RWPE1 (cell line): ENCODE data around the gene PTPN1.
A peak's percentile ranks its signal among the peaks of the same experiment; 100 is the strongest.
"Not testable (repeated sequence)": the region's sequence is repeated elsewhere in the genome, so short reads cannot be mapped to it uniquely, and the experiment has no call there.

Source experiments
- CTCF ChIA-PET: fragments of 350-600 bp; sonication (Branson Sonifier 250); formaldehyde crosslinking; extraction: SDS; loops from one replicate; lab custom pipeline; 2021; lab: Yijun Ruan, JAX
- POLR2A ChIA-PET: fragments of 400-600 bp; formaldehyde crosslinking; extraction: SDS; loops from one replicate; lab custom pipeline; 2020; ENCODE audit warnings: antibody characterized with exemption; ENCODE audit not compliant: low non-redundant PET; lab: Yijun Ruan, JAX
- DNase-seq: peaks from one replicate; pipeline ENCODE4 v3.0.0; 2012; ENCODE audit warnings: low spot score
- H3K27ac ChIP-seq: fragments of 450-650 bp; 2 replicates; pipeline ENCODE4 v1.5.1; 2017
- CTCF ChIP-seq: fragments of 450-650 bp; conservative IDR thresholded peaks from 2 replicates; pipeline ENCODE4 v1.5.1; 2017; ENCODE audit warnings: low read depth, mild to moderate bottlenecking

Gene PTPN1

DNA sequence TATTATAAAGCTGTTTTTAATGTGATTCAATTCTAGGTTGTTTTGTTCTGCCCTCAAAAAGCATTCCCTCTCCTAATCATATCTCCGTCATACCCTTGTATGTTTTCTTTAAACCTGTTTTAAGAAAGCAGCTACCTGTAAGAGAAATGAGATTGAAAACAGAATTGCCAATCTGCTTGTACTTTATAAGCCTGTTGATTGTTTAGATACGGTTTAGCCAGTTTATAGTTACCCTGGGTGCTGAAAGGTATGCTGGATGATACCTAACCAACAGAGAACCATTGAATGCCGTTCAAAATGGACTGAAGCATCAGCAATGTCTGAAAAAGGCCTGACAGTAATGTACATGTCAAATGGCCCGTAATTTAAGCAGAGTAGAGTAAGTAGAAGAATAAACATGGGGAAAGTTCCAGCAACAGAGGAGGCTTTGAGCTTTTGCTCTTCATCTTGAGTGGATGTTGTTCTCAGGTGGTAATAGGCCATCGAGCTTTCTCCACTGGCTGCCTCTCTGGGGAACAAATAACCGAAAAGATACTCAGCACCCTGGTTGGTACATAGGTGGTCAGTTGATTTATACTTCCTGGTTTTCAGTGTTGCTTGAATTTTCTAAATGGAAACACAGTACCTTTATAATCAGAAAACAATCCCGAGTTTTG is 27.5 kb downstream of the PTPN1 start:
- TF ChIP-seq CTCF, result no peak
- POLR2A ChIA-PET, result no interaction called here
- no peak overlapping the region for H3K27ac ChIP-seq
- no peak for DNase-seq
- CTCF ChIA-PET, result interaction anchor here (0.6 to 1.0 kb wide), 5 partner anchors 16 to 186 kb away, joined by 3 read pairs; no protein-coding TSS in a partner anchor

DNA sequence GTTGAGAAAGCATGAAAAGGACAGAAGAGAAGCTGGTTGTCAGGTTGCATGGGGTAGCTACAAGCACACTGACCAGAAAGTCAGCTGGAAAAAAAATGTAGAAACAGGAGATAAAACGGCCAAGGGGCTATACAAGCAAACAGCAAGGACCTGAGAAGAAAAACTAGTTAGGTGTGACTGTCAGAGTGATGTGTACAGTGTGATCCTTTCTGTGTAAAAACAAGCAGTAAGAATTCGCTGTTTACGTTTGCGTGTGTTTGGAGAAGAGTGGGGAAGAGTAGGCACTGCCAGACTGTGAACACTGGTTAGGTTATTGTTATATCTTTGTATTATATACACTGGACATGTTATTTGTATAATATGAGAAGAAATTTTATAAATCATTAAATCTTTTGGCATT is 28.1 kb downstream of the PTPN1 start:
- no peak for DNase-seq
- CTCF ChIA-PET, result interaction anchor here (0.5 to 1.0 kb wide), 6 partner anchors 18 to 1874 kb away, joined by 3 to 5 read pairs (median 3); no protein-coding TSS in a partner anchor
- no peak for TF ChIP-seq CTCF

DNA sequence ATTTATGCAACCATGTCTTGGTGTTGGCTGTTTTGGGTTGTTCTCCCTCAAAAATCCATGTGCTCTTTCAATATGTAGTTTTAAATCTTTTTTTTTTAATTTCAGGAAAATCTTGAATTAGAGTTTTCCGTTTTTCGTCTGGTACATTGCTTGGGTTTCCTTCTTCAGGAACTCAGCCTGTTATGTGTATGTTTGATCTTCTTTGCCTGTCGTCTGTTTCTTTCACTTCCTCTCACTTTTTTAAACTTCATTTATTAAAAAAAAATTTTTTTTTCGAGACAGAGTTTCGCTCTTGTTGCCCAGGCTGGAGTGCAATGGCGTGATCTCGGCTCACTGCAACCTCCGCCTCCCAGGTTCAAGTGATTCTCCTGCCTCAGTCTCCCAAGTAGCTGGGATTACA is 29.6 kb downstream of the PTPN1 start:
- DNase-seq, POLR2A ChIA-PET: not testable (repeated sequence)
- peak overlapping the region; percentile 69 for H3K27ac ChIP-seq
- CTCF ChIA-PET, result interaction anchor here (0.6 to 0.7 kb wide), 4 partner anchors 11 to 428 kb away, joined by 3 to 5 read pairs (median 4); no protein-coding TSS in a partner anchor

More for the DNA sequence above, 28.1 kb downstream of the PTPN1 start:
- no peak overlapping the region for H3K27ac ChIP-seq
- POLR2A ChIA-PET, result no interaction called here

DNA sequence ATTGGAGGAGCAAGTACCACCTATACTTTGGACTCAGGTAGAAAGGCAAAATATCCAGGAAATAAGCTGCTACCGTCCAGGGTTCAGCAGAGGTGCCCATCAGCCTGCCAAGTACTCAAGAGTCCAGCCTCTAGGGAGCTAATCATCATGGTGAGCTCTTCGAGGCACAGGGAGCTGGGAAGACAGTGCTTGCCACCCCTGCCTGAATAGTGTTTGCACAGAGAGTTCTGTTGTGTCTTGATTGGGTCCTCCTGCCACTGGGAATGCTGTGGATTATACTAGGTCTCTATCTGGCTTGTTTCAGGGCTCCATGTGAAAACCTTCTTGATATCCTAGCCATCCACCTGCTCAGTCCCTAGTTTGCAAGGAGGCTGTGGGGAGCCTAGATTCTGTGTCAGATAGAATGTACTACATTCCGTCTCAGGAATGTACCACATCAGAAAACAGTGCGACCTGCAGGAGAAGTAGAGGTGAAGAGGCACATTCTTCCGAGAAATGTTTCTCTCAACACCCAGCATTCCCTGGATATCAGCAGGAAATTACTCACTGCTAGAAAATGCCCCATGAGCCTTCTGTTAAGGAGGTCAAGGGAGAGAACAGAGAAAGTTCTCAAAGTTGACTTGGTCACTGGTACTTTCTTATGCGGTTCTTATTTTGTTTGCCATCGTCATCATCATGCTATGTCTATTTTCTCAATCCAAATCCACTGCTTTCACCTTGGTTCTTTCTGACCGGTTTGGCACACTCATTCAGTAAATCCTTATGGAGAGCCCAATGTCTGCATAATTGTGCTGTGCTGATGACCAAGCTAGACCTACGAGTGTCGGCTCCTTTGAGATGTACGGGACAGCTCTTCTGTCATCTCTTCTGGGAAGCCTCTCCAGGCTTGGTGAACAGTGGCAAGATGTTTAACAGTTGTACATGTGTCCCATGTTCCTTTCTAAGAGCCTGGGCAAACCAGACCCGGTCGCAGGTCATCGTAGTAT is 30.7 kb downstream of the PTPN1 start:
- TF ChIP-seq CTCF, result no peak
- POLR2A ChIA-PET, result no interaction called here
- CTCF ChIA-PET, result interaction anchor here (0.7 to 1.6 kb wide), 3 partner anchors 10 to 35 kb away, joined by 3 to 7 read pairs (median 4); no protein-coding TSS in a partner anchor
- peak; percentile 75 for DNase-seq
- H3K27ac ChIP-seq, result peak overlapping the region; percentile 69

GRCh38 chr20:50541606-50542041 is 31.4 kb downstream of the PTPN1 start:
- H3K27ac ChIP-seq, result peak overlapping the region; percentile 48
- CTCF ChIA-PET, result interaction anchor here (0.8 to 1.6 kb wide), 3 partner anchors 9 to 47 kb away, joined by 3 to 7 read pairs (median 4); no protein-coding TSS in a partner anchor
- no peak for TF ChIP-seq CTCF

GRCh38 chr20:50543326-50543725 is 33.1 kb downstream of the PTPN1 start:
- POLR2A ChIA-PET, result no interaction called here
- no peak for TF ChIP-seq CTCF
- CTCF ChIA-PET, result no interaction called here
- no peak overlapping the region for H3K27ac ChIP-seq
- no peak for DNase-seq

More at GRCh38 chr20:50541606-50542041, 31.4 kb downstream of the PTPN1 start:
- POLR2A ChIA-PET, result no interaction called here
- DNase-seq, result no peak
